GM18519 (cell line): Measurements from ENCODE around the gene TCP10L.
A peak's percentile ranks its signal among the peaks of the same experiment; 100 is the strongest.
"Not testable (repeated sequence)": the region's sequence is repeated elsewhere in the genome, so short reads cannot be mapped to it uniquely, and the experiment has no call there.

Experiments used
- ATAC-seq: cut with Tn5 transposase; IDR thresholded peaks from one replicate; pipeline ENCODE4 v1.9.1; 2021; ENCODE audit warnings: mild to moderate bottlenecking, moderate library complexity; ENCODE audit not compliant: unreplicated experiment, low FRiP score

Gene TCP10L

GRCh38 chr21:32585042-32585710 is at the start of gene TCP10L:
Gene TCP10L, minus strand, starts transcription at chr21:32585523. Its CDS starts 1,219 bp downstream, at chr21:32584304.
- no peak for ATAC-seq

GRCh38 chr21:32626621-32627196 is 41.4 kb upstream of the TCP10L start:
- ATAC-seq = no peak

GRCh38 chr21:32618218-32618617 is 32.9 kb upstream of the TCP10L start:
- not testable (repeated sequence) for ATAC-seq

- no peak for ATAC-seq
Observed at GRCh38 chr21:32613436-32614043, 28.2 kb upstream of the TCP10L start.

GRCh38 chr21:32612999-32613337 is 27.6 kb upstream of the TCP10L start:
- ATAC-seq = no peak

- peak; percentile 87 for ATAC-seq
Observed at GRCh38 chr21:32612075-32612998, 27.0 kb upstream of the TCP10L start, which contains the start of gene CFAP298. Gene CFAP298, minus strand, starts transcription at chr21:32612377. Its CDS starts 134 bp downstream, at chr21:32612243.

- ATAC-seq = no peak
Observed at GRCh38 chr21:32611471-32611997, 26.2 kb upstream of the TCP10L start.

- not testable (repeated sequence) for ATAC-seq
Observed at GRCh38 chr21:32610940-32611339, 25.6 kb upstream of the TCP10L start.

- ATAC-seq = no peak
Observed at GRCh38 chr21:32608851-32609250, 23.5 kb upstream of the TCP10L start.

- ATAC-seq = no peak
Observed at GRCh38 chr21:32605469-32605868, 20.1 kb upstream of the TCP10L start.

- no peak for ATAC-seq
Observed at GRCh38 chr21:32604464-32604863, 19.1 kb upstream of the TCP10L start.

GRCh38 chr21:32603131-32603530 is 17.8 kb upstream of the TCP10L start:
- no peak for ATAC-seq

- no peak for ATAC-seq
Observed at GRCh38 chr21:32602099-32602498, 16.8 kb upstream of the TCP10L start.

- ATAC-seq = no peak
Observed at GRCh38 chr21:32599526-32599925, 14.2 kb upstream of the TCP10L start.

GRCh38 chr21:32599091-32599490 is 13.8 kb upstream of the TCP10L start:
- no peak for ATAC-seq

- ATAC-seq = no peak
Observed at GRCh38 chr21:32597205-32597604, 11.9 kb upstream of the TCP10L start.

- ATAC-seq = no peak
Observed at GRCh38 chr21:32595431-32595830, 10.1 kb upstream of the TCP10L start.

- no peak for ATAC-seq
Observed at GRCh38 chr21:32593690-32594089, 8.4 kb upstream of the TCP10L start.

GRCh38 chr21:32592929-32593502 is 7.7 kb upstream of the TCP10L start:
- no peak for ATAC-seq

- no peak for ATAC-seq
Observed at GRCh38 chr21:32590130-32590529, 4.8 kb upstream of the TCP10L start.
